Body of pancreas (tissue), 4 donors: ENCODE measurements around the gene SDC1.

Experiments used
- POLR2A ChIP-seq, 3 donors: fragments of 450-650 bp; IDR thresholded peaks; one replicate each; pipeline ENCODE4 v1.6.1; 2016; ENCODE audit warnings: antibody characterized with exemption in 3 of 3, mild to moderate bottlenecking in 2 of 3
- TF ChIP-seq, protein P1 (sequence below), 7 experiments: fragments of 450-650 bp in 4 of 7; fragments of 200-600 bp in 3 of 7; sonication (generic) in 3 of 7; IDR thresholded peaks; one replicate each; pipeline ENCODE4 v1.5.1; 2016 to 2019; ENCODE audit warnings: antibody characterized with exemption in 7 of 7

DNA sequence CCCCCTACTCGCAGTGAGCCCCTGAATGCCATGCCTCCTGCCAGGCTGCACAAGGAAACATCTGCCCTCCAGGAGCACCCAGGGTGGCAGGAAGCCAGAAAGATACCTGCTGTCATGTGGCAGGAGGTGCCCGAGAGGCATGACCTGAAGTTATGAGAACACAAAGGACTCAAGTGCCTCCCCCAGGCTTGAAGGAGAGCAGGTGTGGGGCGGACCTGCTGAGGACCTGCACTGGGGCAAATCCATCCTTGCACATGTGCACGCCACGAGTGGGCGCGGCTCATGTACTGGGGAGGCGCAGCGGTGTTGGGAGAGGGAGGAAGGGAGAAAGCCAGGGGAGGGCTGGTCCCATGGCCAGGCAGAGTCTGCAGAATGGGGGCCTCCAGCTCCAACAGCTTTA is 26.9 kb downstream of the SDC1 start:
- TF ChIP-seq, protein P1, sequence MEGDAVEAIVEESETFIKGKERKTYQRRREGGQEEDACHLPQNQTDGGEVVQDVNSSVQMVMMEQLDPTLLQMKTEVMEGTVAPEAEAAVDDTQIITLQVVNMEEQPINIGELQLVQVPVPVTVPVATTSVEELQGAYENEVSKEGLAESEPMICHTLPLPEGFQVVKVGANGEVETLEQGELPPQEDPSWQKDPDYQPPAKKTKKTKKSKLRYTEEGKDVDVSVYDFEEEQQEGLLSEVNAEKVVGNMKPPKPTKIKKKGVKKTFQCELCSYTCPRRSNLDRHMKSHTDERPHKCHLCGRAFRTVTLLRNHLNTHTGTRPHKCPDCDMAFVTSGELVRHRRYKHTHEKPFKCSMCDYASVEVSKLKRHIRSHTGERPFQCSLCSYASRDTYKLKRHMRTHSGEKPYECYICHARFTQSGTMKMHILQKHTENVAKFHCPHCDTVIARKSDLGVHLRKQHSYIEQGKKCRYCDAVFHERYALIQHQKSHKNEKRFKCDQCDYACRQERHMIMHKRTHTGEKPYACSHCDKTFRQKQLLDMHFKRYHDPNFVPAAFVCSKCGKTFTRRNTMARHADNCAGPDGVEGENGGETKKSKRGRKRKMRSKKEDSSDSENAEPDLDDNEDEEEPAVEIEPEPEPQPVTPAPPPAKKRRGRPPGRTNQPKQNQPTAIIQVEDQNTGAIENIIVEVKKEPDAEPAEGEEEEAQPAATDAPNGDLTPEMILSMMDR (IDR thresholded peaks at IDR 0.05), result no peak
- no peak for TF ChIP-seq POLR2A (IDR thresholded peaks at IDR 0.05)
